HCT116 (cell line): ENCODE data around the gene TMEM208. TPM values are rescaled to one million over a fixed set of nuclear protein-coding genes. Genes with fewer than 3 reads are reported as not detected.

Experiments used
- ATAC-seq: fragments of 200-7000 bp; cut with Tn5 transposase; 2 replicates; pipeline ENCODE4 v1.9.1; 2020; ENCODE audit warnings: mild to moderate bottlenecking, moderate library complexity
- BruUV-seq: library from RNA; stranded (reverse); fragments of 400-500 nt; replicated peaks from 2 replicates; lab custom pipeline; 2021; lab: Mats Ljungman, UMichigan
- CTCF ChIA-PET: fragments of 300-600 bp; sonication (Branson Sonifier 250); formaldehyde crosslinking; loops from one replicate; lab custom pipeline; 2021; ENCODE audit warnings: antibody characterized with exemption; lab: Charles Lee
- POLR2A ChIA-PET: fragments of 300-600, 350-600 bp; sonication (Branson Sonifier 250); formaldehyde crosslinking; loops from one replicate; lab custom pipeline; 2021; ENCODE audit warnings: antibody characterized with exemption; lab: Charles Lee
- RAD21 ChIA-PET, 2 experiments: fragments of 300-600 bp; sonication (Branson Sonifier 250); formaldehyde crosslinking; loops; one replicate each; lab custom pipeline; 2023; ENCODE audit warnings: low total read pairs in 2 of 2; ENCODE audit not compliant: uncharacterized antibody in 2 of 2, unreplicated experiment in 2 of 2, low non-redundant PET in 1 of 2; lab: Charles Lee
- DNase-seq: peaks from one replicate; pipeline ENCODE4 v3.0.0-alpha.2; 2010; ENCODE audit warnings: low read depth, low spot score
- H2AFZ ChIP-seq: fragments of 200-600 bp; shearing (Covaris generic), sonication (generic); 2 replicates; pipeline ENCODE4 v1.6.1; 2017; ENCODE audit warnings: low read depth, mixed run types, mixed read lengths, antibody characterized with exemption, low read length; ENCODE audit not compliant: poor library complexity, severe bottlenecking
- H3K27ac ChIP-seq: 2 replicates; pipeline ENCODE4 v1.5.1; 2012; ENCODE audit warnings: low read depth, low read length
- H3K27me3 ChIP-seq: fragments of 200-600 bp; sonication (generic); 2 replicates; pipeline ENCODE4 v1.6.1; 2016; ENCODE audit warnings: mixed run types, low read length, mixed read lengths; ENCODE audit not compliant: insufficient read depth
- H3K36me3 ChIP-seq, 2 experiments: fragments of 200-500 bp in 1 of 2; fragments of 200-600 bp in 1 of 2; sonication (Bioruptor generic) in 1 of 2; sonication (generic) in 1 of 2; 2 replicates each; pipeline versions ENCODE4 v1.5.1 to v1.6.1; 2014 to 2016; ENCODE audit warnings: low read length in 2 of 2, inconsistent platforms in 1 of 2, mixed read lengths in 1 of 2, mixed run types in 1 of 2; ENCODE audit not compliant: insufficient read depth in 2 of 2, control insufficient read depth in 1 of 2
- H3K4me1 ChIP-seq, 2 experiments: fragments of 200-600 bp in 1 of 2; sonication (generic) in 1 of 2; 2 replicates each; pipeline versions ENCODE4 v1.5.1 to v1.6.1; 2012 to 2017; ENCODE audit warnings: low read length in 2 of 2, inconsistent platforms in 1 of 2, mild to moderate bottlenecking in 1 of 2, mixed read lengths in 1 of 2, mixed run types in 1 of 2, moderate library complexity in 1 of 2; ENCODE audit not compliant: insufficient read depth in 2 of 2, control insufficient read depth in 1 of 2
- H3K4me2 ChIP-seq: fragments of 200-600 bp; sonication (generic); 2 replicates; pipeline ENCODE4 v1.6.1; 2017; ENCODE audit warnings: mixed run types, low read length, mixed read lengths
- H3K4me3 ChIP-seq, 2 experiments: fragments of 200-600 bp in 1 of 2; sonication (generic) in 1 of 2; replicated peaks in 1 of 2; 2 replicates each; pipeline ENCODE4 v1.5.1; 2011 to 2016; ENCODE audit warnings: low read length in 2 of 2, control low read depth in 1 of 2, low read depth in 1 of 2, mild to moderate bottlenecking in 1 of 2, mixed read lengths in 1 of 2, mixed run types in 1 of 2
- H3K79me2 ChIP-seq: fragments of 200-600 bp; sonication (generic); 2 replicates; pipeline ENCODE4 v1.6.1; 2017; ENCODE audit warnings: mild to moderate bottlenecking, mixed run types, low read length, moderate library complexity, mixed read lengths; ENCODE audit not compliant: insufficient read depth
- H3K9ac ChIP-seq: fragments of 200-600 bp; sonication (generic); 2 replicates; pipeline ENCODE4 v1.6.1; 2016; ENCODE audit warnings: low read length, mixed read lengths
- H3K9me2 ChIP-seq: fragments of 200-600 bp; sonication (generic), shearing (Covaris generic); 2 replicates; pipeline ENCODE4 v1.6.1; 2017; ENCODE audit warnings: mixed run types, mild to moderate bottlenecking, moderate library complexity; ENCODE audit not compliant: insufficient read depth
- H3K9me3 ChIP-seq, 2 experiments: fragments of 200-500 bp in 1 of 2; fragments of 200-600 bp in 1 of 2; sonication (Bioruptor generic) in 1 of 2; sonication (generic) in 1 of 2; 2 replicates each; pipeline ENCODE4 v1.6.1; 2014 to 2017; ENCODE audit warnings: low read length in 2 of 2, mixed read lengths in 2 of 2, inconsistent platforms in 1 of 2, low read depth in 1 of 2, mild to moderate bottlenecking in 1 of 2, mixed run types in 1 of 2, moderate library complexity in 1 of 2; ENCODE audit not compliant: control insufficient read depth in 1 of 2, insufficient read depth in 1 of 2
- H4K20me1 ChIP-seq: fragments of 200-600 bp; sonication (generic), shearing (Covaris generic); 2 replicates; pipeline ENCODE4 v1.6.1; 2017; ENCODE audit warnings: mixed run types, mild to moderate bottlenecking, moderate library complexity; ENCODE audit not compliant: insufficient read depth
- CEBPB ChIP-seq: IDR thresholded peaks from 2 replicates; pipeline ENCODE4 v1.6.1; 2012; ENCODE audit warnings: low read depth
- CTCF ChIP-seq, 3 experiments: fragments of 200-600 bp in 1 of 3; sonication (generic) in 1 of 3; IDR thresholded peaks in 2 of 3; conservative IDR thresholded peaks in 1 of 3; 2 replicates each; pipeline ENCODE4 v1.5.1; 2012 to 2017; ENCODE audit warnings: low read depth in 2 of 3, low read length in 2 of 3, antibody characterized with exemption in 1 of 3, borderline replicate concordance in 1 of 3, control low read depth in 1 of 3, mild to moderate bottlenecking in 1 of 3, mixed read lengths in 1 of 3, mixed run types in 1 of 3, moderate library complexity in 1 of 3; ENCODE audit not compliant: insufficient read depth in 1 of 3
- EGR1 ChIP-seq: IDR thresholded peaks from 2 replicates; pipeline ENCODE4 v1.6.1; 2012; ENCODE audit warnings: low read depth
- EZH2 ChIP-seq: fragments of 200-600 bp; sonication (generic); IDR thresholded peaks from 2 replicates; pipeline ENCODE4 v1.6.1; 2017; ENCODE audit warnings: antibody characterized with exemption, mixed run types
- MAX ChIP-seq: IDR thresholded peaks from 2 replicates; pipeline ENCODE4 v1.6.1; 2012
- REST ChIP-seq: IDR thresholded peaks from 2 replicates; pipeline ENCODE4 v1.6.1; 2012; ENCODE audit warnings: low read depth
- YY1 ChIP-seq: IDR thresholded peaks from 2 replicates; pipeline ENCODE4 v1.6.1; 2011; ENCODE audit warnings: low read length, low read depth, moderate library complexity, mild to moderate bottlenecking; ENCODE audit not compliant: insufficient replicate concordance; ENCODE audit errors: extremely low read depth
- ZFX ChIP-seq: fragments of 450-650 bp; IDR thresholded peaks from 2 replicates; pipeline ENCODE4 v1.6.1; 2017
- ZNF274 ChIP-seq: fragments of 200-500 bp; sonication (Bioruptor generic); IDR thresholded peaks from 2 replicates; pipeline ENCODE4 v1.6.1; 2014; ENCODE audit warnings: mild to moderate bottlenecking, low read depth, low read length, inconsistent platforms
- intact Hi-C: fragments of 100-400 bp; cut with micrococcal nuclease; formaldehyde crosslinking; loops from 2 replicates; pipeline ENCODE4 v1.10.0; 2022
- total RNA-seq: library from RNA; stranded (reverse); gene quantifications from one replicate; pipeline ENCODE4 v1.2.1, GENCODE V29; 2021; ENCODE audit not compliant: unreplicated experiment

The TMEM208 gene
- total RNA-seq, 1 experiment from 2014 or later = 36.1 TPM

GRCh38 chr16:67202426-67202825, 24.5 kb upstream of the TMEM208 start:
- Histone ChIP-seq H3K9ac (no peak overlapping the region), H3K4me3 (no peak overlapping the region), H3K27ac (no peak overlapping the region), H3K9me2 (no peaks in the 10 kb centered on the region), H3K27me3 (no peaks in the 10 kb centered on the region), H3K36me3 (peaks cover 11 to 17% of the 10 kb centered on the region in 2 experiments; a peak in 3 of 4 replicates), H3K4me2 (no peak overlapping the region), H4K20me1 (no peaks in the 10 kb centered on the region; the same call in 1 of the 2 replicates), H3K4me1 (peaks cover 19 to 43% of the 10 kb centered on the region in 2 experiments), H3K9me3 (no peaks in the 10 kb centered on the region), H2AFZ (no peak overlapping the region), H3K79me2 (peaks cover 11% of the 10 kb centered on the region; the same call in 1 of the 2 replicates)
- no TSS peak for BruUV-seq
- CTCF ChIA-PET = no interaction called here
- intact Hi-C loops = no loop called here
- RAD21 ChIA-PET = no interaction called here
- DNase-seq = no peak
- no peak for ATAC-seq
- TF ChIP-seq CTCF (IDR thresholded peaks at IDR 0.05 in 2 of 3, conservative IDR thresholded peaks at IDR 0.05 in 1 of 3; ENCODE audit: borderline replicate concordance in 1 of 3, insufficient read depth in 1 of 3, low read depth in 2 of 3, low read length in 2 of 3) = no peak
- no peak for TF ChIP-seq YY1
- TF ChIP-seq CEBPB = no peak
- TF ChIP-seq ZFX = no peak
- no peak for TF ChIP-seq EZH2
- POLR2A ChIA-PET = no interaction called here

- Histone ChIP-seq H3K4me1 (peaks cover 19 to 43% of the 10 kb centered on the region in 2 experiments), H3K27me3 (no peaks in the 10 kb centered on the region), H3K36me3 (peaks cover 11 to 17% of the 10 kb centered on the region in 2 experiments; a peak in 3 of 4 replicates), H4K20me1 (no peaks in the 10 kb centered on the region; the same call in 1 of the 2 replicates), H3K9me3 (no peaks in the 10 kb centered on the region), H3K9ac (no peak overlapping the region), H3K4me2 (no peak overlapping the region), H2AFZ (no peak overlapping the region), H3K4me3 (no peak overlapping the region), H3K9me2 (no peaks in the 10 kb centered on the region), H3K27ac (no peak overlapping the region), H3K79me2 (peaks cover 8% of the 10 kb centered on the region; the same call in 1 of the 2 replicates)
- POLR2A ChIA-PET = no interaction called here
- no peak for ATAC-seq
- intact Hi-C loops = no loop called here
- CTCF ChIA-PET = no interaction called here
- RAD21 ChIA-PET = no interaction called here
- no TSS peak for BruUV-seq
- TF ChIP-seq MAX (no peak), ZNF274 (no peak), EGR1 (no peak), REST (no peak)
- no peak for DNase-seq
Observed at GRCh38 chr16:67202956-67203493, 23.9 kb upstream of the TMEM208 start.
